CD14-positive monocyte (primary cell): ENCODE measurements around the gene ITPR1. TPM values are rescaled to one million over a fixed set of nuclear protein-coding genes. Genes with fewer than 3 reads are reported as not detected.
A peak's percentile ranks its signal among the peaks of the same experiment; 100 is the strongest.

ENCODE experiments used
- DNase-seq, 3 donors: peaks; one replicate each; pipeline ENCODE4 v3.0.0-alpha.2; 2011 to 2022
- H2AFZ ChIP-seq: 2 replicates; pipeline ENCODE4 v1.6.0; 2012; ENCODE audit warnings: mild to moderate bottlenecking, low read depth, low read length, inconsistent platforms; ENCODE audit not compliant: insufficient read depth, poor library complexity, severe bottlenecking
- H3K27ac ChIP-seq, 2 donors: 1 replicate in 1 of 2; 2 replicates in 1 of 2; pipeline ENCODE4 v1.5.1; 2012 to 2013; ENCODE audit warnings: low read length in 2 of 2, control low read depth in 1 of 2, inconsistent platforms in 1 of 2, low read depth in 1 of 2, mild to moderate bottlenecking in 1 of 2
- H3K27me3 ChIP-seq, 2 donors: one replicate each; pipeline versions ENCODE4 v1.6.0 to v1.6.1; 2011 to 2013; ENCODE audit warnings: low read length in 2 of 2; ENCODE audit not compliant: control insufficient read depth in 2 of 2, insufficient read depth in 2 of 2
- H3K36me3 ChIP-seq, 2 donors: replicated peaks in 1 of 2; 1 replicate in 1 of 2; 2 replicates in 1 of 2; pipeline versions ENCODE4 v1.5.1 to v1.6.1; 2012 to 2013; ENCODE audit warnings: low read length in 2 of 2, control low read depth in 1 of 2, inconsistent platforms in 1 of 2, mild to moderate bottlenecking in 1 of 2; ENCODE audit not compliant: insufficient read depth in 2 of 2, control insufficient read depth in 1 of 2
- H3K4me1 ChIP-seq, 2 donors: 1 replicate in 1 of 2; 2 replicates in 1 of 2; pipeline versions ENCODE4 v1.5.1 to v1.6.1; 2012 to 2013; ENCODE audit warnings: low read length in 2 of 2, control low read depth in 1 of 2, inconsistent platforms in 1 of 2, mild to moderate bottlenecking in 1 of 2, moderate library complexity in 1 of 2; ENCODE audit not compliant: insufficient read depth in 2 of 2, control insufficient read depth in 1 of 2
- H3K4me2 ChIP-seq: replicated peaks from 2 replicates; pipeline ENCODE3; 2012; ENCODE audit warnings: low read length, moderate library complexity, mild to moderate bottlenecking; ENCODE audit not compliant: poor library complexity, severe bottlenecking; ENCODE audit errors: extremely low read depth
- H3K4me3 ChIP-seq, 3 experiments: fragments of 200-600 bp in 1 of 3; sonication (generic) in 1 of 3; replicated peaks in 1 of 3; 1 replicate in 2 of 3; 2 replicates in 1 of 3; pipeline ENCODE4 v1.5.1; 2011 to 2013; ENCODE audit warnings: low read length in 3 of 3, mild to moderate bottlenecking in 3 of 3, control low read depth in 2 of 3, low read depth in 2 of 3, inconsistent platforms in 1 of 3, moderate library complexity in 1 of 3
- H3K79me2 ChIP-seq: 2 replicates; pipeline ENCODE4 v1.6.0; 2012; ENCODE audit warnings: mild to moderate bottlenecking, control low read depth, inconsistent platforms, low read length, moderate library complexity; ENCODE audit not compliant: insufficient read depth
- H3K9ac ChIP-seq: 2 replicates; pipeline ENCODE4 v1.6.0; 2017; ENCODE audit warnings: low read length, mild to moderate bottlenecking; ENCODE audit not compliant: insufficient read depth, poor library complexity, severe bottlenecking
- H3K9me3 ChIP-seq, 2 donors: replicated peaks in 1 of 2; 1 replicate in 1 of 2; 2 replicates in 1 of 2; pipeline versions ENCODE4 v1.5.1 to v1.6.1; 2012 to 2013; ENCODE audit warnings: low read length in 2 of 2, control low read depth in 1 of 2; ENCODE audit not compliant: control insufficient read depth in 1 of 2, insufficient read depth in 1 of 2
- H4K20me1 ChIP-seq: 2 replicates; pipeline ENCODE4 v1.6.0; 2012; ENCODE audit warnings: mild to moderate bottlenecking, low read length, control low read depth, moderate library complexity; ENCODE audit not compliant: insufficient read depth
- H3K27ac Mint-ChIP-seq, 7 donors: one replicate each; pipeline ENCODE4 v1.8.0; 2020; ENCODE audit warnings: mild to moderate bottlenecking in 7 of 7, mixed read lengths in 7 of 7, moderate library complexity in 6 of 7, inconsistent platforms in 2 of 7
- H3K27me3 Mint-ChIP-seq, 3 donors: one replicate each; pipeline ENCODE4 v1.8.0; 2021 to 2022; ENCODE audit warnings: low read depth in 3 of 3, mild to moderate bottlenecking in 3 of 3, mixed read lengths in 3 of 3, moderate library complexity in 3 of 3, inconsistent platforms in 1 of 3
- H3K36me3 Mint-ChIP-seq, 2 donors: one replicate each; pipeline ENCODE4 v1.8.0; 2020; ENCODE audit warnings: mixed read lengths in 2 of 2, inconsistent platforms in 1 of 2, mild to moderate bottlenecking in 1 of 2
- H3K4me1 Mint-ChIP-seq: one replicate; pipeline ENCODE4 v1.8.0; 2020; ENCODE audit warnings: mild to moderate bottlenecking, mixed read lengths
- H3K4me3 Mint-ChIP-seq, 2 donors: one replicate each; pipeline ENCODE4 v1.8.0; 2020; ENCODE audit warnings: mild to moderate bottlenecking in 2 of 2, mixed read lengths in 2 of 2, moderate library complexity in 1 of 2
- H3K9me3 Mint-ChIP-seq, 7 donors: one replicate each; pipeline ENCODE4 v1.8.0; 2020 to 2022; ENCODE audit warnings: mixed read lengths in 7 of 7, mild to moderate bottlenecking in 6 of 7, moderate library complexity in 6 of 7, inconsistent platforms in 2 of 7
- WGBS: methylation state at CpG from one replicate; pipeline ENCODE4 v1.1.5; 2013; ENCODE audit warnings: missing lambda C conversion rate; ENCODE audit not compliant: insufficient coverage; 5-methylcytosine and 5-hydroxymethylcytosine counted together
- intact Hi-C, 2 donors: fragments of 100-400 bp; cut with micrococcal nuclease; formaldehyde crosslinking; loops; one replicate each; pipeline versions ENCODE4 v1.15.0 to v1.15.1; 2023
- polyA plus RNA-seq, 3 donors: library from polyadenylated mRNA; depleted of rRNA in 1 of 3; unstranded in 2 of 3; stranded (reverse) in 1 of 3; fragments of 300-500 nt in 2 of 3; fragments of >200 nt in 1 of 3; fragmentation: Illumina TruSeq in 2 of 3; gene quantifications; 1 replicate in 2 of 3; 2 replicates in 1 of 3; pipeline ENCODE4 v1.2.3, GENCODE V29; 2012 to 2021
- TF ChIP-seq, protein P1 (sequence below): fragments of 200-600 bp; IDR thresholded peaks from one replicate; pipeline ENCODE4 v1.8.0; 2022; ENCODE audit warnings: antibody characterized with exemption, mild to moderate bottlenecking

The ITPR1 gene
- polyA plus RNA-seq, 3 donors, result 3.2 to 21.1 (median 7.1) TPM

DNA sequence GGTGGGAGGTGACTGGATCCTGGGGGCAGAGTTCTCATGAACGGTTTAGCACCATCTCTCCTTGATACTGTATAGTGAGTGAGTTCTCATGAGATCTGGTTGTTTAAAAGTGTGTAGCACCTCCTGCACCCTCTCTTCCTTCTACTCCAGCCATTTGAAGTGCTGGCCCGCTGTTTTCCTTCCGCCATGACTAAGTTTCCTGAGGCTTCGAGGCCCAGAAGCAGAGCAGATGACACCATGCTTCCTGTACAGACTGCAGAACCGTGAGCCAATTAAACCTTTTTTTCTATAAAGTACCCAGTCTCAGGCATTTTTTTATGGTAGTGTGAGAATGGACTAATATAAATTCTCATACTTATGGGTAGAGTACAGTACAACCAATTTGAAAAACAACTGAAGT, 362.5 kb downstream of the ITPR1 start:
- Mint-ChIP-seq H3K9me3 (peaks cover 2 to 9% (median 5%) of the 10 kb centered on the region in 7 donors), H3K36me3 (peaks cover 6 to 7% of the 10 kb centered on the region in 2 donors), H3K27ac (peak overlapping the region in 5 of 7 donors; percentile 5 to 77 (median 14)), H3K27me3 (peaks cover 0 to 3% (median 1%) of the 10 kb centered on the region in 3 donors), H3K4me3 (peak overlapping the region in 1 of 2 donors; percentile 27), H3K4me1 (peaks cover 31% of the 10 kb centered on the region)
- Histone ChIP-seq H3K27me3 (no peaks in the 10 kb centered on the region), H3K27ac (no peak overlapping the region), H3K9me3 (peaks cover 0 to 4% of the 10 kb centered on the region in 2 donors), H3K4me1 (peaks cover 5 to 21% of the 10 kb centered on the region in 2 donors), H3K4me2 (no peak overlapping the region), H4K20me1 (no peaks in the 10 kb centered on the region), H3K9ac (no peak overlapping the region), H2AFZ (no peak overlapping the region), H3K36me3 (no peaks in the 10 kb centered on the region), H3K4me3 (no peak overlapping the region), H3K79me2 (no peaks in the 10 kb centered on the region)
- DNase-seq, result peak; percentile 29 to 53 (median 51)
- 21% methylated on average over 2 of the region's 5 CpGs for WGBS
- intact Hi-C loops, result no loop called here
- TF ChIP-seq, protein P1, sequence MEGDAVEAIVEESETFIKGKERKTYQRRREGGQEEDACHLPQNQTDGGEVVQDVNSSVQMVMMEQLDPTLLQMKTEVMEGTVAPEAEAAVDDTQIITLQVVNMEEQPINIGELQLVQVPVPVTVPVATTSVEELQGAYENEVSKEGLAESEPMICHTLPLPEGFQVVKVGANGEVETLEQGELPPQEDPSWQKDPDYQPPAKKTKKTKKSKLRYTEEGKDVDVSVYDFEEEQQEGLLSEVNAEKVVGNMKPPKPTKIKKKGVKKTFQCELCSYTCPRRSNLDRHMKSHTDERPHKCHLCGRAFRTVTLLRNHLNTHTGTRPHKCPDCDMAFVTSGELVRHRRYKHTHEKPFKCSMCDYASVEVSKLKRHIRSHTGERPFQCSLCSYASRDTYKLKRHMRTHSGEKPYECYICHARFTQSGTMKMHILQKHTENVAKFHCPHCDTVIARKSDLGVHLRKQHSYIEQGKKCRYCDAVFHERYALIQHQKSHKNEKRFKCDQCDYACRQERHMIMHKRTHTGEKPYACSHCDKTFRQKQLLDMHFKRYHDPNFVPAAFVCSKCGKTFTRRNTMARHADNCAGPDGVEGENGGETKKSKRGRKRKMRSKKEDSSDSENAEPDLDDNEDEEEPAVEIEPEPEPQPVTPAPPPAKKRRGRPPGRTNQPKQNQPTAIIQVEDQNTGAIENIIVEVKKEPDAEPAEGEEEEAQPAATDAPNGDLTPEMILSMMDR, result no peak

DNA sequence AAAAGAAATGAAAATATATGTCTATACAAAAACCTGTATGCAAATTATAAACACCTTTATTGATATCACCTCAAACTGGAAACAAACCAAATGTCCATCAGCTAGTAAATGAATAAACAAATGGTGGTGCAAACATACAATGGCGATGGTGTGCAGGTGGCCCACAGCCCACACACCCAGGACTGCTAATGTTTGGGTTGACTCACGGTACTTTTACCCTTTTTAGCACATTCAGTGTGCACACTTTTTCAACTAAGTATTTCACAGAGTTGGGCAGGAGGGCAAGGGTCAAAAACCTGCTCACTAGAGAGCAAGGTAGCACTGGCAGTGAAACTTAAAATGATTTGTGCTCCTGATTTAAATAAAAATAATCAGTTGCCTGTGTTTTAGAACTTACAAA, 363.0 kb downstream of the ITPR1 start:
- H3K27me3 Mint-ChIP-seq, result peaks cover 0 to 3% (median 3%) of the 10 kb centered on the region in 3 donors
- peaks cover 3% of the 10 kb centered on the region in 2 donors for H3K36me3 Mint-ChIP-seq
- peaks cover 31% of the 10 kb centered on the region for H3K4me1 Mint-ChIP-seq
- peaks cover 4 to 8% of the 10 kb centered on the region in 2 donors for H3K9me3 ChIP-seq
- no CpG with 5 or more reads among the region's 2 CpGs for WGBS
- peaks cover 2 to 13% (median 10%) of the 10 kb centered on the region in 7 donors for H3K9me3 Mint-ChIP-seq
- TF ChIP-seq, protein P1, result no peak
- H3K36me3 ChIP-seq, result no peaks in the 10 kb centered on the region
- H2AFZ ChIP-seq, result no peak overlapping the region
- H3K27ac Mint-ChIP-seq, result no peak overlapping the region
- H4K20me1 ChIP-seq, result no peaks in the 10 kb centered on the region
- no peaks in the 10 kb centered on the region for H3K27me3 ChIP-seq
- peak overlapping the region in 1 of 2 donors; percentile 23 for H3K4me3 Mint-ChIP-seq
- DNase-seq, result no peak
- H3K4me1 ChIP-seq, result peaks cover 5 to 21% of the 10 kb centered on the region in 2 donors
- intact Hi-C loops, result no loop called here
- H3K4me2 ChIP-seq, result no peak overlapping the region
- H3K79me2 ChIP-seq, result no peaks in the 10 kb centered on the region
- H3K9ac ChIP-seq, result no peak overlapping the region
- H3K4me3 ChIP-seq, result no peak overlapping the region
- no peak overlapping the region for H3K27ac ChIP-seq
